Keratinocyte (primary cell): ENCODE measurements around the gene SETX. TPM values are rescaled to one million over a fixed set of nuclear protein-coding genes. Genes with fewer than 3 reads are reported as not detected.

ENCODE experiments used
- DNase-seq: peaks from one replicate; pipeline ENCODE4 v3.0.0-alpha.2; 2011; ENCODE audit warnings: low read depth, missing footprints, low spot score
- FAIRE-seq: peaks from 2 replicates; lab custom pipeline; 2011; peaks lifted over from hg19 to GRCh38; lab: Jason Lieb, UNC
- H2AFZ ChIP-seq: 2 replicates; pipeline ENCODE4 v1.6.0; 2012; ENCODE audit warnings: low read length, control low read depth, inconsistent platforms; ENCODE audit not compliant: control insufficient read depth
- H3K27ac ChIP-seq: 2 replicates; pipeline ENCODE4 v1.5.1; 2011; ENCODE audit warnings: low read length; ENCODE audit not compliant: control insufficient read depth, insufficient read depth
- H3K27me3 ChIP-seq: 3 replicates; pipeline ENCODE4 v1.6.0; 2011; ENCODE audit warnings: low read length; ENCODE audit not compliant: control insufficient read depth, insufficient read depth; ENCODE audit errors: extremely low read depth
- H3K36me3 ChIP-seq, 2 experiments: 2 replicates in 1 of 2; 3 replicates in 1 of 2; pipeline ENCODE4 v1.5.1; 2011; ENCODE audit warnings: low read length in 2 of 2, mild to moderate bottlenecking in 1 of 2; ENCODE audit not compliant: control insufficient read depth in 2 of 2, insufficient read depth in 2 of 2; ENCODE audit errors: extremely low read depth in 1 of 2
- H3K4me1 ChIP-seq: 3 replicates; pipeline ENCODE4 v1.5.1; 2011; ENCODE audit warnings: low read length; ENCODE audit not compliant: control insufficient read depth, insufficient read depth; ENCODE audit errors: extremely low read depth
- H3K4me2 ChIP-seq: 3 replicates; pipeline ENCODE4 v1.6.0; 2011; ENCODE audit warnings: low read depth, low read length; ENCODE audit not compliant: control insufficient read depth, insufficient read depth; ENCODE audit errors: extremely low read depth
- H3K4me3 ChIP-seq, 3 experiments: fragments of 200-600 bp in 1 of 3; sonication (generic) in 1 of 3; 2 replicates in 2 of 3; 3 replicates in 1 of 3; pipeline ENCODE4 v1.5.1; 2011 to 2016; ENCODE audit warnings: low read length in 3 of 3, mild to moderate bottlenecking in 3 of 3, control low read depth in 2 of 3, inconsistent platforms in 1 of 3, low read depth in 1 of 3, mixed read lengths in 1 of 3, mixed run types in 1 of 3, moderate library complexity in 1 of 3; ENCODE audit not compliant: control insufficient read depth in 2 of 3, insufficient read depth in 2 of 3; ENCODE audit errors: extremely low read depth in 1 of 3
- H3K79me2 ChIP-seq: 2 replicates; pipeline ENCODE4 v1.6.0; 2012; ENCODE audit warnings: low read length; ENCODE audit not compliant: control insufficient read depth, insufficient read depth
- H3K9ac ChIP-seq: 3 replicates; pipeline ENCODE4 v1.6.0; 2011; ENCODE audit warnings: low read length; ENCODE audit not compliant: control insufficient read depth, insufficient read depth; ENCODE audit errors: extremely low read depth
- H3K9me1 ChIP-seq: 3 replicates; pipeline ENCODE4 v1.6.0; 2011; ENCODE audit warnings: low read length; ENCODE audit not compliant: control insufficient read depth, insufficient read depth; ENCODE audit errors: extremely low read depth
- H3K9me3 ChIP-seq: 2 replicates; pipeline ENCODE4 v1.5.1; 2012; ENCODE audit warnings: low read depth, low read length; ENCODE audit not compliant: control insufficient read depth
- H4K20me1 ChIP-seq: 3 replicates; pipeline ENCODE4 v1.6.0; 2011; ENCODE audit warnings: low read length; ENCODE audit not compliant: control insufficient read depth, insufficient read depth; ENCODE audit errors: extremely low read depth
- CTCF ChIP-seq, 3 experiments: IDR thresholded peaks in 1 of 3; conservative IDR thresholded peaks in 1 of 3; optimal IDR thresholded peaks in 1 of 3; 2 replicates in 2 of 3; 3 replicates in 1 of 3; pipeline versions ENCODE3 to v1.5.1; 2011; ENCODE audit warnings: low read length in 3 of 3, mild to moderate bottlenecking in 3 of 3, moderate library complexity in 2 of 3, control low read depth in 1 of 3, inconsistent platforms in 1 of 3; ENCODE audit not compliant: insufficient read depth in 2 of 3; ENCODE audit errors: extremely low read depth in 1 of 3
- EZH2 ChIP-seq: IDR thresholded peaks from one replicate; pipeline ENCODE4 v1.6.1; 2012; ENCODE audit warnings: inconsistent platforms, mild to moderate bottlenecking, low read length, moderate library complexity
- dilution Hi-C: fragments of 300-500 bp; cut with MboI; formaldehyde crosslinking; loops from one replicate; pipeline ENCODE4 v1.7.0; 2020; ENCODE audit warnings: low sequenced_read_pairs; ENCODE audit not compliant: extremely low pct_ligation_motif_present
- polyA plus RNA-seq, 5 experiments: library from polyadenylated mRNA; depleted of rRNA in 3 of 5; stranded (reverse) in 3 of 5; stranded (forward) in 1 of 5; unstranded in 1 of 5; fragments of >200 nt; gene quantifications; 1 replicate in 1 of 5; 2 replicates in 3 of 5; 3 replicates in 1 of 5; pipeline versions ENCODE4 v1.2.1 to v1.2.3, GENCODE V29; 2011 to 2012; ENCODE audit warnings: missing spikeins in 2 of 5, low read depth in 1 of 5, low replicate concordance in 1 of 5

SETX gene
- polyA plus RNA-seq, 1 donor (not counting 4 experiments of a cell fraction or from before 2014, with no cell fraction given) = 23.8 TPM

GRCh38 chr9:132334364-132334763 lies 20.4 kb downstream of the SETX start:
- H3K4me2 ChIP-seq = no peak overlapping the region
- peaks cover 12 to 44% of the 10 kb centered on the region in 2 experiments for H3K36me3 ChIP-seq
- no peaks in the 10 kb centered on the region for H3K9me3 ChIP-seq
- H4K20me1 ChIP-seq = peaks cover 5% of the 10 kb centered on the region
- no peaks in the 10 kb centered on the region for H3K27me3 ChIP-seq
- H3K4me1 ChIP-seq = no peaks in the 10 kb centered on the region
- H3K79me2 ChIP-seq = no peaks in the 10 kb centered on the region
- DNase-seq (no peak), FAIRE-seq (no peak)
- no peak overlapping the region for H3K4me3 ChIP-seq
- H3K9ac ChIP-seq = no peak overlapping the region
- H3K27ac ChIP-seq = no peak overlapping the region
- no peaks in the 10 kb centered on the region for H3K9me1 ChIP-seq
- dilution Hi-C loops = no loop called here
- no peak for TF ChIP-seq CTCF (optimal IDR thresholded peaks at IDR 0.05 in 1 of 3, IDR thresholded peaks at IDR 0.05 in 1 of 3, conservative IDR thresholded peaks at IDR 0.05 in 1 of 3; ENCODE audit: extremely low read depth in 1 of 3, insufficient read depth in 2 of 3, low read length in 3 of 3)
- TF ChIP-seq EZH2 = no peak
- no peak overlapping the region for H2AFZ ChIP-seq

- Histone ChIP-seq H3K9me1 (no peaks in the 10 kb centered on the region), H3K27ac (no peak overlapping the region), H3K4me3 (no peak overlapping the region), H3K9ac (no peak overlapping the region), H2AFZ (no peak overlapping the region), H4K20me1 (peaks cover 5% of the 10 kb centered on the region), H3K36me3 (peaks cover 12 to 52% of the 10 kb centered on the region in 2 experiments), H3K9me3 (no peaks in the 10 kb centered on the region), H3K27me3 (no peaks in the 10 kb centered on the region), H3K4me1 (no peaks in the 10 kb centered on the region), H3K79me2 (no peaks in the 10 kb centered on the region), H3K4me2 (no peak overlapping the region)
- DNase-seq (no peak), FAIRE-seq (no peak)
- TF ChIP-seq EZH2 (no peak), CTCF (optimal IDR thresholded peaks at IDR 0.05 in 1 of 3, IDR thresholded peaks at IDR 0.05 in 1 of 3, conservative IDR thresholded peaks at IDR 0.05 in 1 of 3; ENCODE audit: extremely low read depth in 1 of 3, insufficient read depth in 2 of 3, low read length in 3 of 3) (no peak)
- dilution Hi-C loops = no loop called here
These were observed 21.2 kb downstream of the SETX start for GRCh38 chr9:132333556-132333955.
